HG03066 (cell line): ENCODE measurements around the gene CLMN.

Source experiments
- ATAC-seq: cut with Tn5 transposase; IDR thresholded peaks from one replicate; pipeline ENCODE4 v1.9.1; 2021; ENCODE audit warnings: low read depth; ENCODE audit not compliant: unreplicated experiment

CLMN gene

GRCh38 chr14:95307402-95308041, 12.2 kb downstream of the CLMN start:
- no peak for ATAC-seq

GRCh38 chr14:95305940-95306339, 13.8 kb downstream of the CLMN start:
- no peak for ATAC-seq

GRCh38 chr14:95305145-95305544, 14.6 kb downstream of the CLMN start:
- no peak for ATAC-seq

GRCh38 chr14:95304342-95304741, 15.4 kb downstream of the CLMN start:
- ATAC-seq, result no peak

GRCh38 chr14:95303552-95303951, 16.2 kb downstream of the CLMN start:
- ATAC-seq, result no peak

GRCh38 chr14:95302667-95303506, 16.8 kb downstream of the CLMN start:
- no peak for ATAC-seq

- no peak for ATAC-seq
Measured at GRCh38 chr14:95301527-95302187, 18.1 kb downstream of the CLMN start.

DNA sequence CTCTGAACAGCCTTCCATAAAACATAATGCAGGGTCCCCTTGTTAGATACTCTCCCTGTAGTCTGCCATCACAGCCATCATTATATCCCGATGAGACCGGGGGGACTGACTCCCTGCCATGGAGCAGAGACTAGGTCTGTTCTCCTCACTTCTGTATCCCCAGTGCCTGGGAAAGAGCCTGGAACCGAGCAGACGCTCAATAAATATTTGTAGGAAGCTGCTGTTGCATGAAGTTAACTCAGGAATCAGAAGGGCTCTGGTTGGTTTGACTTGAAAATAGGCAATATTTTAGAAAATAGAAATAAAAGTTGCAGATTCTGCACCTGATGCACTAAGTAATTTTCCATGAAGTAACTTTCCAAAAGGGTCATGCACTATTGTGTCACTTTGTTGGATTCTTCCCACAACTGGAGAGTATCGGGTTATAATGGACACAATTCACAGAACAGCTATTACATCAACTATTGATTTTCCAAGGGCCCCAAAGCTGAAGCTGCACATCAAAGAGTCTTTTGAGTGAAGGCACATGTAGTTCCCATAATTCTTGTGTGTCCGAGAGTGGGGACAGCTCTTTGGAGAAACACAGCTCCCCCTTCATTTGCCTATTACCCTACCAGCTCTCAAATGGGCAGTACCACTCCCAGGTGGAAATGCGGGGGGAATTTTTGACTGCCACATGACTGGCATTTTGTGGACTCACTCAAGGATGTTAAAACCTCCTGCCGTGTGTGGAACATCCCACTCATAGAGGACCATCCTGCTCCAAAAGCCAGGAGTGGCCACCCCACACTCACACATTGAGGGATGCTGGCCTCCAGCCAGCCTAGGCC, 18.8 kb downstream of the CLMN start:
- ATAC-seq, result no peak

- no peak for ATAC-seq
Measured at GRCh38 chr14:95300002-95300696, 19.6 kb downstream of the CLMN start.

DNA sequence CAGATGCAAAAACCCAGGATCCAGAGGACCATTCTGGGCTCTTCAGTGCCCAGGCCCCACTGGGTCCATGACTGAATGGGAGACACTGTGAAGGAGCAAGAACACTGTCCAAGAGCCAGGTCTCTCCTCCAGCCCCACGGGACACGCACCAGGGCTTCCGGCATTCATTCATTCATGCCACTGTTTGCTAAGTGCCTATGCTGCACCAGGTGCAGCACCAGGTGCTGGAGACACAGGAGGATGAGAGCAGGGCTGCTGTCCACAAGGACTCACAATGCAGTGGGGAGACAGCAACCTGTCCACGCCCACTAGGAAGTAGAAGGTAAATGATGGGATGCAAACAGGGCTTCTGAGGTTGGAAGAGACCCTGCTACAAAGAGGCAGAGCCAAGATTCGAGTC, 20.4 kb downstream of the CLMN start:
- no peak for ATAC-seq

- ATAC-seq, result no peak
Measured at GRCh38 chr14:95297832-95298231, 21.9 kb downstream of the CLMN start.

- no peak for ATAC-seq
Measured at GRCh38 chr14:95296966-95297365, 22.7 kb downstream of the CLMN start.

- no peak for ATAC-seq
Measured at GRCh38 chr14:95295600-95296376, 23.9 kb downstream of the CLMN start.

- ATAC-seq, result no peak
Measured at GRCh38 chr14:95294834-95295599, 24.7 kb downstream of the CLMN start.

DNA sequence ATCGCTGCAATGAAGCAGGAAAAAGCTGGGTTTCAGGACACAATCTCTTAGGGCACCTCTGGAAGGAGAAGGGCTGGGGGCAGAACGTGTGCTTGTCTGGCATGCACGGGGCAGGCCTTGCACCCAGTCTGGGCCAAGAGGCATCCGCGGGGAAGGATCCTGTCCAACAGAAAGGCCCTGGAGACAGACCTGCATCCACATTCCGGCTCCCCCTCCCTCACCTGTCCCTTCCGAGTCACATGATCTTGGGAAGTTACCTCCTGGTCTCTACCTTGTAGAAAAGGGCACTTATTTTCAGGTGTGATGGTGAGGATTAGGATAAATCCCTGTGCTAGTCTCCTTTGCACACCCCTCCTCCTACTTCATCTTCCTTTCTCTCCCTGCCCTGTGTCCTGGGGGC, 25.4 kb downstream of the CLMN start:
- ATAC-seq, result no peak

- ATAC-seq, result no peak
Measured at GRCh38 chr14:95293449-95293848, 26.3 kb downstream of the CLMN start.

DNA sequence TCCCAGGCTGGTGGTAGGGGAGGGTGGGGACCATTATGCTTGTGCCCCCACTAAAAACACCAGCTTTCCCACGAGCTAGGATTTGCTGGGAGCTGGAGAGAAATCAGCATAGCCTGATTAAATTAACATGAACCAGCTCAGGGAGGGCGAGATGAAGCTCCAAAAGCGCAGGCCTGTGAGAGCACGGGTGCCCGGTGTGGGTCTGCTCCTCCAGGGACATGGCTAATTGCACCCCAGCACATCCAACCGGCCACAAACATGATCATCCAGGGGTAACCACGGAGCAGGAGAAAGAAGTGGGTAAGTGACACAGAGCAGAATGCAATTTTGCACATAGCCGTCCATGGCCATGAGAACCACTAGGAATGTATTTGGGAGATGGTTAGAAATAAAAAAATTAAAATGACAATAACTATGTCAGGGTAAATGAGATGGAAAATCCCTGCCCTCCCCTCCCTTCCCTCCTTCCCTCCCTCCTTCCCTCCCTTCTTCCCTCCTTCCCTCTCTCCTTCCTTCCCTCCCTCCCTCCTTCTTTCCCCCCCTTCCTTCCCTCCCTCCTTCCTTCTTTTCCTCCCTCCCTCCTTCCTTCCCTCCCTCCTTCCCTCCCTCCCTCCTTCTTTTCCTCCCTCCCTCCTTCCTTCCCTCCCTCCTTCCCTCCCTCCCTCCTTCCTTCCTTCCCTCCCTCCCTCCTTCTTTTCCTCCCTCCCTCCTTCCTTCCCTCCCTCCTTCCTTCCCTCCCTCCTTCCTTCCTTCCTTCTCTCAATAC, 26.9 kb downstream of the CLMN start:
- ATAC-seq, result no peak
